ENCODE measurements around the gene MMP7. TPM values are rescaled to one million over a fixed set of nuclear protein-coding genes. Genes with fewer than 3 reads are reported as not detected.
"Not testable (repeated sequence)": the region's sequence is repeated elsewhere in the genome, so short reads cannot be mapped to it uniquely, and the experiment has no call there.

MMP7 gene
- polyA plus RNA-seq, 5 donors, result 0.38 to 0.84 (median 0.70) TPM; not detected in 1

DNA sequence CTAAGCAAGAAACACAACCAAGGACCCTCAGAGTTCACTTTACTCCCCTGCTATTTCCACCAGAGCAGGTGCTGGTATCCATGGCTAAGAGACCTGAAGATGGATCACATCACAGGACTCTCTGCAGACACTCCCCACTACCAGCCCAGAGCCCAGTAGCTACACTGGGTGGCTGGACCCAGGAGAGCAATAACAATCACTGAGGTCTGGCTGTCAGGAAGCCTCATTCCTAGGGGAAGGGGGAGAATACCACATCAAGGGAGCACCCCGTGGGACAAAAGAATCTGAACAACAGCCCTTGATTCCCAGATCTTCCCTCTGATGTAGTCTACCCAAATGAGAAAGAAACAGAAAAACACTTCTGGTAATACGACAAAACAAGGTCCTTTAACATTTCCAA, 9.0 kb upstream of the MMP7 start:
- DNase-seq, result no peak

DNA sequence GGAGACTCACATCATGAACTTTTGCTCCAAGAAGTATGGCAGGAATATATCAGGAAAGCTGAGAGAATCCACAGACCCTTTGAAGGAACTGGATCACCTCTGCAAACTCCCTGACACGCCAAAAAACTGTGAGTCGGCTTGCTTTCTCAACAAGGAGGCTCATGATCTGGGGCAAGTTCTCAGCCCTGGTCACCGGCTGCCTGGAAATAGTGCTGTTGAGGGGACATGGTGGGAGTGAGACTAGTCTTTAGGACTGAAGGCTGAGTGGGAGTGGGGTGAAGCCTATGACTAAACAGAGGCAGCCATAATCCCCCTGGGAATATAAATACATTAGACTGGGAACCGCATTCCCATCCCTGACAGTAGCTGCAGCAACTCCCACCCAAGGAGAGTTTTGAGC, 8.4 kb upstream of the MMP7 start:
- DNase-seq, result no peak

- no peak for DNase-seq
These were observed 3.8 kb upstream of the MMP7 start for GRCh38 chr11:102534261-102534872.

- DNase-seq, result no peak
These were observed 1.9 kb downstream of the MMP7 start for GRCh38 chr11:102528618-102529017.

GRCh38 chr11:102527684-102528083, 2.9 kb downstream of the MMP7 start:
- no peak for DNase-seq

- no peak for DNase-seq
These were observed 3.5 kb downstream of the MMP7 start for GRCh38 chr11:102527041-102527440.

DNA sequence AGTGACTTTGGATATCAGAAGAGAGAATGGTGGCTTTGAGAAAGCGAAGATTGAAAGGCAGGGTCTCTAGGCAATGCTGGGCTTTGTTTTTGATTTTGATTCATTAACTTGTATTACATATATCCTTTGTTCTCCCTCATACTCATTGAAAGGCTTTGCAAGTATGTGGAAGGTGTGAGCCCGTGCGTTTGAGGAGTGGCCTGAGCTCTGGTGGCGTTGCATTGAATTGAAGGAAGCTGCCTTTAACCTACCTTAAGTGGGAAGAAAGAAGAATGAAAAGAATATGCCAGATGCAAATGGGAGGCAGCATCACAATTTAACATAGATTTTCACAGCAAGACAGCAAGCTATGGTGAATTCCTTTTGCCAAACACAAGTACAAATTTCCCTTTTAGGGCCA, 6.7 kb downstream of the MMP7 start:
- DNase-seq, result no peak

- no peak for DNase-seq
These were observed 7.4 kb downstream of the MMP7 start for GRCh38 chr11:102523189-102523570.

DNA sequence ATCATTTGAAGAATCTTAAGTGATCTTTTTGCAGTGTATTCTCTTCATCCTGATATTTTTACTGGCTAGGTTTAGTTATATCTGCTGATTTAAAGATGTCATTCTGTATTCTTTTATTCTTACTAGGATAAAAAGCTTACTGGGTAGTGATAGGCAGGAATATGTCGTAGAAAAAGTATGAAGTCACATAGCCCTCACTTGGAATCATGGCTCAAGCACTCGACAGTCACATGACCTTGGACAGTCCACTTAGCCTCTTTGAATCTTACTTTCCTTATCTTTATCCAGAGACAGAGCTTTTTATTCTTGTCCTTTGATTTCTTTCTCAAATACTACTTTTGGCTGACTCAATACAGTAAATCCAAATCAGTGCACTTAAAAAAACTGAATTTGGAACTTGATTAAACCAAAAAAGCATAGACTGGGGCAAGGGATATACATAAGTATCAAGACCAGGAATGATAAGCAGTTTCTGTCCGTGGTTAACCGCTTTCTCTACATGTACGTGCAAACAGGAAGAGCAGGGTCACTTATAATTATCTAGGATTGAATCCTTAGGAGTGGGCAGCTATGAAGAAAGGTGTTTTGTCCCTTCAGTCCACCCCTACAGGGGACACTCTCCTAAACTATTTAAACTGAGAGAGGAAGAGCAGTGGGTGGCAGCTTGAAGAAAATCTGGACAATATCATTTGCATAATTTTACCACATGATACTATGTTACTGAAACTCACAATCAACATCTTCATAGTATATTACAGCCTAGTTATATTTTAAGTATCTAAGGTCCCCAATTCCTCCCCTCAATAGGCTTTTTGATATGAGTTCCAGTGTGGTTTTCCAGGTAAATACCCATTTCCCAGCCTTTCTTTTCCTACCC, 8.0 kb downstream of the MMP7 start:
- no peak for DNase-seq

- DNase-seq, result no peak
These were observed 9.4 kb downstream of the MMP7 start for GRCh38 chr11:102521121-102521520.

DNA sequence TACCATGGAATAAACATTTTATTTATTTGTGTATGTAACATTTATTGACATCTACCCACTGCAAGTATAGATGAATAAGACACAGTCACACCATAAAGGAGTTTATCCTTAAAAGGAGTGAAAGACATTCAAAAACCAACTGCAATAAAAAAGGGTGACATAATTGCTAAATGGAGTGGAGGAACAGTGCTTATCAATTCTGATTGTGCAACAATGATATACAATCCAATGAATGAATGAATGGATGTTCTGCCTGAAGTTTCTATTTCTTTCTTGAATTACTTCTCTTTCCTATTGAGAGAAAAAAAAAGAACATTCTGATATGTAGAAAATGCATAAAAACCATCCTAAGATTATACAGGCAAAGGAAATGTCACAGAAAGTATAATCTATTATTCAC, 10.0 kb downstream of the MMP7 start:
- DNase-seq, result no peak

- no peak for DNase-seq
These were observed 12.1 kb downstream of the MMP7 start for GRCh38 chr11:102518296-102519094.

- DNase-seq, result no peak
These were observed 12.9 kb downstream of the MMP7 start for GRCh38 chr11:102517670-102518069.

DNA sequence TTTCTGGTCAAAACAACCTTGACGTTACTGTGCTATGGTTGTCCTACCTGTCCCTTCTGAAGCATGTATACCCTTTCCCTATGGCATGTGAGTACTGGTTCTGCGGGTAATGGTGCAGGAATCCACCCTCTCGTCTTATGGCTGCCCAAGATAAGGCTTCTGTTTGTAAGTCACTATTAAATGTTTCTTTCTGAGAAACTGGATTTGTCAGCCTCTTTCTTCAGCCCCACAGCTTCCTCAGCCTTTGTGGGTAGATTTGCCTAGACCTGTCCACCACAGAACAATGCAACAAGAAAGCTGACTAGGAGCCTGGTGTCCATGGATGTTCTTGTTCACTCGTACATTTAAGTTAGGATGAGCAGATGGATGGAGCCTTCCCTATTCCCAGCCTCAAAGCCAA, 14.4 kb downstream of the MMP7 start:
- DNase-seq, result no peak

GRCh38 chr11:102513869-102514268, 16.7 kb downstream of the MMP7 start:
- no peak for DNase-seq

DNA sequence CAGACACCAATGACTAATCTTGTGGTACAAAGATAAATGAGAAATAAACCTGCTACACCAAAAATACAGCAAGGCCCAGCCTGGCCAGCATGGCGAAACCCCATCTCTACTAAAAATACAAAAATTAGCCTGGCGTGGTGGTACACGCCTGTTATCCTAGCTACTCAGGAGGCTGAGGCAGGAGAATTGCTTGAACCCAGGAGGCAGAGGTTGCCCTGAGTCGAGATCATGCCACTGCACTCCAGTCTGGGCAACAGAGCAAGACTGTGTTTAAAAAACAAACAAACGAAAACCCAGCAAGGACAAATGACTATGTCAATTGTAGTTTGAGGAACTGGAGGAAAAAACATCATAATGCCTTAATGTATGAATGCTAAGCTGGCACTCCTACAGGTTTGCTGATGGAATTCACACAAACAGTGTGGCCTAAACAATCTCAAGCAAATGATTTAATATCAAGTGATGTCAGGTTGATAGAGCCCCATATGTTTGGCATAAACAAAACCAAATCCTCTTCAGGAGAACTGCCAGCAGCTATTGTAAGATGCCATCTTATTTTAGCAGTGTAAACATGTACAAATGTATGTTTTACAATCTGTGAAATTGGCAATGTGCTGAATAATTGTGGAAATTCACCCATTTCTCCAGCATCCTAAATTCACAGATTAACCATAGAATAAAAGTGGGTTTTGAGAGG, 20.0 kb downstream of the MMP7 start:
- DNase-seq, result no peak

DNA sequence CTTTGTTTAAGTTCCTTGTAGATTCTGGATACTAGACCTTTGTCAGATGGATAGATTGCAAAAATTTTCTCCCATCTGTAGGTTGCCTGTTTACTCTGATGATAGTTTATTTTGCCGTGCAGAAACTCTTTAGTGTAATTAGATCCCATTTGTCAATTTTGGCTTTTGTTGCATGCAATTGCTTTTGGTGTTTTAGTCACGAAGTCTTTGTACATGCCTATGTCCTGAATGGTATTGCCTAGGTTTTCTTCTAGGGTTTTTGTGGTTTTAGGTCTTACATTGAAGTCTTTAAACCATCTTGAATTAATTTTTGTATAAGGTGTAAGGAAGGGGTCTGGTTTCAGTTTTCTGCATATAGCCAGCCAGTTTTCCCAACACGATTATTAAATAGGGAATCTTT, 27.7 kb downstream of the MMP7 start:
- DNase-seq, result not testable (repeated sequence)

- no peak for DNase-seq
These were observed 29.7 kb downstream of the MMP7 start for GRCh38 chr11:102500829-102501228.

- no peak for DNase-seq
These were observed 30.6 kb downstream of the MMP7 start for GRCh38 chr11:102499931-102500330.

- DNase-seq, result no peak
These were observed 31.4 kb downstream of the MMP7 start for GRCh38 chr11:102499151-102499550.

GRCh38 chr11:102497061-102497460, 33.5 kb downstream of the MMP7 start:
- no peak for DNase-seq

Data from right lung (tissue), 5 donors.